Measurements from ENCODE around the gene SCFD2.

Gene SCFD2

GRCh38 chr4:53013873-53014775, 351.7 kb downstream of the SCFD2 start:
- TF ChIP-seq REST (IDR thresholded peaks at IDR 0.05; ENCODE audit: insufficient read depth in 1 of 2, low read depth in 2 of 2, low read length in 2 of 2) (no peak), FOXP2 (optimal IDR thresholded peaks at IDR 0.05; ENCODE audit: borderline replicate concordance, extremely low read depth, extremely low read length, insufficient read depth) (no peak), SIN3A (IDR thresholded peaks at IDR 0.05; ENCODE audit: borderline replicate concordance, insufficient read depth, low read length) (no peak), POLR2AphosphoS5 (IDR thresholded peaks at IDR 0.05; ENCODE audit: low read depth, low read length) (no peak), TAF1 (IDR thresholded peaks at IDR 0.05; ENCODE audit: borderline replicate concordance, insufficient read depth, low read length) (no peak)

- TF ChIP-seq TAF1 (IDR thresholded peaks at IDR 0.05; ENCODE audit: borderline replicate concordance, insufficient read depth, low read length) (no peak), POLR2AphosphoS5 (IDR thresholded peaks at IDR 0.05; ENCODE audit: low read depth, low read length) (peak; percentile 37; the same call in 1 of the 2 replicates), SIN3A (IDR thresholded peaks at IDR 0.05; ENCODE audit: borderline replicate concordance, insufficient read depth, low read length) (peak; percentile 70; the same call in 1 of the 2 replicates), FOXP2 (optimal IDR thresholded peaks at IDR 0.05; ENCODE audit: borderline replicate concordance, extremely low read depth, extremely low read length, insufficient read depth) (no peak), REST (IDR thresholded peaks at IDR 0.05; ENCODE audit: insufficient read depth in 1 of 2, low read depth in 2 of 2, low read length in 2 of 2) (no peak)
Measured at GRCh38 chr4:53012738-53013137, 353.1 kb downstream of the SCFD2 start.

GRCh38 chr4:53011259-53011905, 354.5 kb downstream of the SCFD2 start:
- TF ChIP-seq FOXP2 (optimal IDR thresholded peaks at IDR 0.05; ENCODE audit: borderline replicate concordance, extremely low read depth, extremely low read length, insufficient read depth) (no peak), REST (IDR thresholded peaks at IDR 0.05; ENCODE audit: insufficient read depth in 1 of 2, low read depth in 2 of 2, low read length in 2 of 2) (no peak), POLR2AphosphoS5 (IDR thresholded peaks at IDR 0.05; ENCODE audit: low read depth, low read length) (no peak), TAF1 (IDR thresholded peaks at IDR 0.05; ENCODE audit: borderline replicate concordance, insufficient read depth, low read length) (no peak), SIN3A (IDR thresholded peaks at IDR 0.05; ENCODE audit: borderline replicate concordance, insufficient read depth, low read length) (no peak)

GRCh38 chr4:53010318-53010717, 355.5 kb downstream of the SCFD2 start:
- TF ChIP-seq SIN3A (IDR thresholded peaks at IDR 0.05; ENCODE audit: borderline replicate concordance, insufficient read depth, low read length) (no peak), TAF1 (IDR thresholded peaks at IDR 0.05; ENCODE audit: borderline replicate concordance, insufficient read depth, low read length) (no peak), REST (IDR thresholded peaks at IDR 0.05; ENCODE audit: insufficient read depth in 1 of 2, low read depth in 2 of 2, low read length in 2 of 2) (no peak), POLR2AphosphoS5 (IDR thresholded peaks at IDR 0.05; ENCODE audit: low read depth, low read length) (no peak), FOXP2 (optimal IDR thresholded peaks at IDR 0.05; ENCODE audit: borderline replicate concordance, extremely low read depth, extremely low read length, insufficient read depth) (no peak)

Measured in PFSK-1 (cell line).